Left ventricle myocardium inferior (tissue), 1 donor: ENCODE data around the gene PPP1R14C. TPM values are rescaled to one million over a fixed set of nuclear protein-coding genes. Genes with fewer than 3 reads are reported as not detected.

ENCODE experiments used
- DNase-seq: peaks from one replicate; pipeline ENCODE4 v3.0.0-alpha.2; 2020
- H3K27ac ChIP-seq: fragments of 200-600 bp; replicated peaks from 2 replicates; pipeline ENCODE4 v1.8.0; 2021
- H3K27me3 ChIP-seq: fragments of 200-600 bp; 2 replicates; pipeline ENCODE4 v1.8.0; 2021; ENCODE audit warnings: low read depth
- H3K36me3 ChIP-seq: fragments of 200-600 bp; 2 replicates; pipeline ENCODE4 v1.8.0; 2021
- H3K4me1 ChIP-seq: fragments of 200-600 bp; 2 replicates; pipeline ENCODE4 v1.8.0; 2021
- H3K4me3 ChIP-seq: fragments of 200-600 bp; 2 replicates; pipeline ENCODE4 v1.8.0; 2021; ENCODE audit warnings: mild to moderate bottlenecking, moderate library complexity
- H3K9me3 ChIP-seq: fragments of 200-600 bp; replicated peaks from 2 replicates; pipeline ENCODE4 v1.8.0; 2021
- CTCF ChIP-seq: fragments of 200-600 bp; IDR thresholded peaks from 2 replicates; pipeline ENCODE4 v1.8.0; 2021; ENCODE audit warnings: antibody characterized with exemption, mild to moderate bottlenecking, borderline replicate concordance
- intact Hi-C: fragments of 100-400 bp; cut with micrococcal nuclease; formaldehyde crosslinking; loops from one replicate; pipeline ENCODE4 v1.11.0; 2022
- total RNA-seq: library from RNA; stranded (reverse); fragmentation: NEBNext Ultra II Directional; extraction: Animal tissue kit (Norgen Biotek cat#: 25700); gene quantifications from one replicate; pipeline ENCODE4 v1.2.1, GENCODE V29; 2021
- donor health status: DM: no; HTN: yes; CAD: no; lungs with severe emphysema.

Gene PPP1R14C
- total RNA-seq, 1 donor from 2014 or later = 116 TPM

- intact Hi-C loops = no loop called here
- DNase-seq = peak; percentile 44
- Histone ChIP-seq H3K4me3 (no peak overlapping the region), H3K27me3 (no peaks in the 10 kb centered on the region), H3K27ac (no peak overlapping the region), H3K36me3 (no peaks in the 10 kb centered on the region), H3K9me3 (no peaks in the 10 kb centered on the region), H3K4me1 (peaks cover 56% of the 10 kb centered on the region)
- TF ChIP-seq CTCF = no peak
Measured at GRCh38 chr6:150204705-150205472, 62.0 kb downstream of the PPP1R14C start.

GRCh38 chr6:150207931-150208570 lies 65.2 kb downstream of the PPP1R14C start:
- Histone ChIP-seq H3K4me1 (peaks cover 57% of the 10 kb centered on the region), H3K27ac (no peak overlapping the region), H3K9me3 (no peaks in the 10 kb centered on the region), H3K4me3 (no peak overlapping the region), H3K36me3 (no peaks in the 10 kb centered on the region), H3K27me3 (no peaks in the 10 kb centered on the region)
- DNase-seq = no peak
- intact Hi-C loops = no loop called here
- TF ChIP-seq CTCF = no peak

- Histone ChIP-seq H3K36me3 (no peaks in the 10 kb centered on the region), H3K27ac (no peak overlapping the region), H3K27me3 (no peaks in the 10 kb centered on the region), H3K4me1 (peaks cover 59% of the 10 kb centered on the region), H3K9me3 (no peaks in the 10 kb centered on the region), H3K4me3 (no peak overlapping the region)
- TF ChIP-seq CTCF = no peak
- DNase-seq = no peak
- intact Hi-C loops = no loop called here
Measured at GRCh38 chr6:150208611-150209352, 65.9 kb downstream of the PPP1R14C start.

GRCh38 chr6:150209415-150209814 lies 66.6 kb downstream of the PPP1R14C start:
- H3K27me3 ChIP-seq = no peaks in the 10 kb centered on the region
- no peaks in the 10 kb centered on the region for H3K36me3 ChIP-seq
- H3K9me3 ChIP-seq = no peaks in the 10 kb centered on the region
- intact Hi-C loops = no loop called here
- no peak overlapping the region for H3K4me3 ChIP-seq
- TF ChIP-seq CTCF = no peak
- no peak for DNase-seq
- peaks cover 55% of the 10 kb centered on the region for H3K4me1 ChIP-seq
- H3K27ac ChIP-seq = no peak overlapping the region

- Histone ChIP-seq H3K9me3 (no peaks in the 10 kb centered on the region), H3K4me3 (no peak overlapping the region), H3K4me1 (peaks cover 44% of the 10 kb centered on the region), H3K27ac (no peak overlapping the region), H3K27me3 (no peaks in the 10 kb centered on the region), H3K36me3 (no peaks in the 10 kb centered on the region)
- intact Hi-C loops = no loop called here
- TF ChIP-seq CTCF = no peak
- DNase-seq = no peak
Measured at GRCh38 chr6:150211700-150212511, 69.1 kb downstream of the PPP1R14C start.
